ENCODE results near the gene PPFIA1. TPM values are rescaled to one million over a fixed set of nuclear protein-coding genes. Genes with fewer than 3 reads are reported as not detected.

The PPFIA1 gene
- total RNA-seq, 1 experiment from 2014 or later, result 113 TPM

- peak overlapping the region; percentile 70 for H3K27ac ChIP-seq (ENCODE audit: low read depth, low read length, poor library complexity, severe bottlenecking)
- BruUV-seq (replicated peaks), result no TSS peak
- ChIA-PET CTCF (no interaction called here), POLR2A (ENCODE audit: low non-redundant PET) (no interaction called here)
- H3K4me3 ChIP-seq (ENCODE audit: low read depth, low read length, poor library complexity, severe bottlenecking), result no peak overlapping the region
- H3K9me3 ChIP-seq (ENCODE audit: low read depth, low read length, poor library complexity, severe bottlenecking), result no peaks in the 10 kb centered on the region
- H3K36me3 ChIP-seq (ENCODE audit: insufficient read depth, low read length, poor library complexity, severe bottlenecking), result peaks cover 58% of the 10 kb centered on the region
- no peak for TF ChIP-seq CTCF (conservative IDR thresholded peaks at IDR 0.05; ENCODE audit: low read depth, low read length)
- TF ChIP-seq EZH2 (IDR thresholded peaks at IDR 0.05; ENCODE audit: borderline replicate concordance, low read depth, low read length, poor library complexity, severe bottlenecking), result no peak
- DNase-seq (ENCODE audit: low spot score), result no peak
- peaks cover 18% of the 10 kb centered on the region for H3K4me1 ChIP-seq (ENCODE audit: insufficient read depth, low read length, poor library complexity, severe bottlenecking)
- H3K27me3 ChIP-seq (replicated peaks; ENCODE audit: insufficient read depth, low read depth, low read length, poor library complexity), result no peaks in the 10 kb centered on the region
- intact Hi-C loops (cut with micrococcal nuclease; ENCODE audit: unreplicated experiment), result no loop called here
These were observed 55.3 kb downstream of the PPFIA1 start for GRCh38 chr11:70325824-70326223.

- CTCF ChIA-PET, result no interaction called here
- Histone ChIP-seq H3K9me3 (ENCODE audit: low read depth, low read length, poor library complexity, severe bottlenecking) (no peaks in the 10 kb centered on the region), H3K4me1 (ENCODE audit: insufficient read depth, low read length, poor library complexity, severe bottlenecking) (peaks cover 18% of the 10 kb centered on the region), H3K36me3 (ENCODE audit: insufficient read depth, low read length, poor library complexity, severe bottlenecking) (peaks cover 62% of the 10 kb centered on the region), H3K27ac (ENCODE audit: low read depth, low read length, poor library complexity, severe bottlenecking) (peak overlapping the region; percentile 70), H3K4me3 (ENCODE audit: low read depth, low read length, poor library complexity, severe bottlenecking) (no peak overlapping the region), H3K27me3 (replicated peaks; ENCODE audit: insufficient read depth, low read depth, low read length, poor library complexity) (no peaks in the 10 kb centered on the region)
- intact Hi-C loops (cut with micrococcal nuclease; ENCODE audit: unreplicated experiment), result no loop called here
- DNase-seq (ENCODE audit: low spot score), result peak; percentile 66
- POLR2A ChIA-PET (ENCODE audit: low non-redundant PET), result interaction anchor here (0.7 kb wide), 1 partner anchor 46 kb away, joined by 3 read pairs; no protein-coding TSS in a partner anchor
- TF ChIP-seq EZH2 (IDR thresholded peaks at IDR 0.05; ENCODE audit: borderline replicate concordance, low read depth, low read length, poor library complexity, severe bottlenecking) (no peak), CTCF (conservative IDR thresholded peaks at IDR 0.05; ENCODE audit: low read depth, low read length) (no peak)
- BruUV-seq (replicated peaks), result no TSS peak
These were observed 55.9 kb downstream of the PPFIA1 start for GRCh38 chr11:70326365-70326811.

DNA sequence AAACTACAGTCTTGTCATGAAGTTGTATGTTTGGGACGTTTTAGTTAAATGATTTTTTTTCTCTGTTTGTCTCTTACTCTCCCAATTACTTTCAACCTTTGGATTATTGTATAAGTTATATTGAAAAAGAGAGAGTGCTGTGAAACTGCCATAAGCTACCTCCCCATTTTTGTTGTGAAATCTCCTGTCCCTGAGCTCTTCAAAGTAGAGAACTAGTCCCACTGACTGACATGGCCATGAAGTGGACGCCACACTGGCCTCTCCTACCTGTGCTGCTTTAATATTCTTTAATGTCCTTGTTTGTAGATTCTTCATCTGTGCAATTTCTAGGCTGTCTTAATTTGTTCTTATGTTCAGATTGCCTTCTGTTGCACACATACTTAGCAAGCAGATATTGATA, 56.3 kb downstream of the PPFIA1 start:
- Histone ChIP-seq H3K27me3 (replicated peaks; ENCODE audit: insufficient read depth, low read depth, low read length, poor library complexity) (no peaks in the 10 kb centered on the region), H3K27ac (ENCODE audit: low read depth, low read length, poor library complexity, severe bottlenecking) (peak overlapping the region; percentile 70), H3K36me3 (ENCODE audit: insufficient read depth, low read length, poor library complexity, severe bottlenecking) (peaks cover 66% of the 10 kb centered on the region), H3K4me1 (ENCODE audit: insufficient read depth, low read length, poor library complexity, severe bottlenecking) (peaks cover 18% of the 10 kb centered on the region), H3K9me3 (ENCODE audit: low read depth, low read length, poor library complexity, severe bottlenecking) (no peaks in the 10 kb centered on the region), H3K4me3 (ENCODE audit: low read depth, low read length, poor library complexity, severe bottlenecking) (no peak overlapping the region)
- TF ChIP-seq CTCF (conservative IDR thresholded peaks at IDR 0.05; ENCODE audit: low read depth, low read length) (no peak), EZH2 (IDR thresholded peaks at IDR 0.05; ENCODE audit: borderline replicate concordance, low read depth, low read length, poor library complexity, severe bottlenecking) (no peak)
- ChIA-PET CTCF (no interaction called here), POLR2A (ENCODE audit: low non-redundant PET) (interaction anchor here (0.7 kb wide), 1 partner anchor 47 kb away, joined by 3 read pairs; no protein-coding TSS in a partner anchor)
- no TSS peak for BruUV-seq (replicated peaks)
- intact Hi-C loops (cut with micrococcal nuclease; ENCODE audit: unreplicated experiment), result no loop called here
- no peak for DNase-seq (ENCODE audit: low spot score)

Data from A673 (cell line).